HUDEP-2 (cell line): ENCODE measurements around the gene PIAS4.
A peak's percentile ranks its signal among the peaks of the same experiment; 100 is the strongest.

Experiments used
- DNase-seq, 76 experiments: peaks; one replicate each; lab custom pipeline; 2025; ENCODE audit not compliant: unreplicated experiment in 76 of 76; lab: John Stamatoyannopoulos, UW

PIAS4 gene

GRCh38 chr19:3977242-3978143 lies 30.0 kb upstream of the PIAS4 start:
- peak in 1 of 76 experiments; percentile 20 for DNase-seq

- DNase-seq, result no peak
Observed at GRCh38 chr19:3978145-3978544, 29.4 kb upstream of the PIAS4 start.

GRCh38 chr19:3979289-3979673 lies 28.3 kb upstream of the PIAS4 start:
- no peak for DNase-seq

GRCh38 chr19:3979674-3980352 lies 27.7 kb upstream of the PIAS4 start:
- DNase-seq, result no peak

- DNase-seq, result no peak
Observed at GRCh38 chr19:3980353-3981251, 26.9 kb upstream of the PIAS4 start.

GRCh38 chr19:3981373-3981735 lies 26.2 kb upstream of the PIAS4 start:
- DNase-seq, result no peak

GRCh38 chr19:3981736-3982681 lies 25.5 kb upstream of the PIAS4 start:
- DNase-seq, result no peak

- peak in 5 of 76 experiments; percentile 14 to 31 (median 25) for DNase-seq
Observed at GRCh38 chr19:3982701-3983541, 24.6 kb upstream of the PIAS4 start.

- no peak for DNase-seq
Observed at GRCh38 chr19:3983542-3983914, 24.0 kb upstream of the PIAS4 start.

GRCh38 chr19:3983936-3984583 lies 23.5 kb upstream of the PIAS4 start:
- peak in 4 of 76 experiments; percentile 22 to 44 (median 37) for DNase-seq

- DNase-seq, result peak in 2 of 76 experiments; percentile 54 to 57
Observed at GRCh38 chr19:3984584-3984907, 23.0 kb upstream of the PIAS4 start.

- peak in 74 of 76 experiments; percentile 35 to 94 (median 87) for DNase-seq
Observed at GRCh38 chr19:3984908-3985642, 22.5 kb upstream of the PIAS4 start, which contains the start of gene EEF2. EEF2 (minus strand) TSS chr19:3985463; CDS start chr19:3985380, 83 bp downstream.

- no peak for DNase-seq
Observed at GRCh38 chr19:3985643-3986259, 21.8 kb upstream of the PIAS4 start.

- peak in 70 of 76 experiments; percentile 27 to 87 (median 66) for DNase-seq
Observed at GRCh38 chr19:3986260-3987041, 21.1 kb upstream of the PIAS4 start.

- DNase-seq, result peak in 73 of 76 experiments; percentile 43 to 92 (median 82)
Observed at GRCh38 chr19:3987619-3988371, 19.7 kb upstream of the PIAS4 start.

GRCh38 chr19:3990815-3991117 lies 16.8 kb upstream of the PIAS4 start:
- DNase-seq, result no peak
